ENCODE data around the gene PODN.

DNA sequence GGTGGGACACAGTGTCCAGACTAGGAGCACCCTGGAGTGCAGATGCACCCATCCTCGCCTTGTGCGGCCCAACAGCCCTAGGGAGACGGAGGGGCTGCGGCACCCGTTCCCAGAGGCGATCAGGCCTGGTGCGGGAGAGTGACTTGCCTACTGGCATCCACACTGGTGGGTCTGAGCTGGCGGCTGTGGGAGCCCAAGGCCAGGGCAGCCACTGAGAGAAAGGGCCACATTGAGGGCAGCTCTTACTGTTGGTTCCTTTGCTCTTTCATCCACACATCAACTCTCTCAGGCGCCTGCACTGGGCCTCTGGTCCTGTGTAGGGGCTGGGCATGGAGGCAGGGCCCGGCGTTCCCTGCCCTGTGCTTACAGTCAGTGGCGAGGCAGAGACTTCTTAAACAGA, 8.6 kb downstream of the PODN start:
- TF ChIP-seq, protein P1, sequence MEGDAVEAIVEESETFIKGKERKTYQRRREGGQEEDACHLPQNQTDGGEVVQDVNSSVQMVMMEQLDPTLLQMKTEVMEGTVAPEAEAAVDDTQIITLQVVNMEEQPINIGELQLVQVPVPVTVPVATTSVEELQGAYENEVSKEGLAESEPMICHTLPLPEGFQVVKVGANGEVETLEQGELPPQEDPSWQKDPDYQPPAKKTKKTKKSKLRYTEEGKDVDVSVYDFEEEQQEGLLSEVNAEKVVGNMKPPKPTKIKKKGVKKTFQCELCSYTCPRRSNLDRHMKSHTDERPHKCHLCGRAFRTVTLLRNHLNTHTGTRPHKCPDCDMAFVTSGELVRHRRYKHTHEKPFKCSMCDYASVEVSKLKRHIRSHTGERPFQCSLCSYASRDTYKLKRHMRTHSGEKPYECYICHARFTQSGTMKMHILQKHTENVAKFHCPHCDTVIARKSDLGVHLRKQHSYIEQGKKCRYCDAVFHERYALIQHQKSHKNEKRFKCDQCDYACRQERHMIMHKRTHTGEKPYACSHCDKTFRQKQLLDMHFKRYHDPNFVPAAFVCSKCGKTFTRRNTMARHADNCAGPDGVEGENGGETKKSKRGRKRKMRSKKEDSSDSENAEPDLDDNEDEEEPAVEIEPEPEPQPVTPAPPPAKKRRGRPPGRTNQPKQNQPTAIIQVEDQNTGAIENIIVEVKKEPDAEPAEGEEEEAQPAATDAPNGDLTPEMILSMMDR (IDR thresholded peaks at IDR 0.05; ENCODE audit: insufficient read depth, low read length) = no peak
- TF ChIP-seq POLR2AphosphoS5 (IDR thresholded peaks at IDR 0.05; ENCODE audit: low read depth) (no peak), GABPA (IDR thresholded peaks at IDR 0.05; ENCODE audit: low read depth) (no peak), SPI1 (IDR thresholded peaks at IDR 0.05; ENCODE audit: borderline replicate concordance, low read depth) (no peak)

All from HL-60 (cell line).